GM23248 (cell line): Measurements from ENCODE around the gene SLC4A1AP. TPM values are rescaled to one million over a fixed set of nuclear protein-coding genes. Genes with fewer than 3 reads are reported as not detected.

Experiments
- DNase-seq: peaks from one replicate; pipeline ENCODE4 v3.0.0-alpha.2; 2015
- H2AFZ ChIP-seq: fragments of 200-600 bp; sonication (generic); 2 replicates; pipeline ENCODE4 v1.6.1; 2016; ENCODE audit warnings: antibody characterized with exemption
- H3F3A ChIP-seq: fragments of 200-600 bp; sonication (generic); 2 replicates; pipeline ENCODE4 v1.6.1; 2016; ENCODE audit warnings: mild to moderate bottlenecking, antibody characterized with exemption, mixed run types; ENCODE audit not compliant: insufficient read depth
- H3K27ac ChIP-seq: fragments of 200-600 bp; sonication (generic); 2 replicates; pipeline ENCODE4 v1.5.1; 2016; ENCODE audit warnings: mild to moderate bottlenecking
- H3K27me3 ChIP-seq: fragments of 200-600 bp; sonication (generic); replicated peaks from 2 replicates; pipeline ENCODE4 v1.6.1; 2016; ENCODE audit warnings: mild to moderate bottlenecking; ENCODE audit not compliant: insufficient read depth
- H3K36me3 ChIP-seq: fragments of 200-600 bp; sonication (generic); 2 replicates; pipeline ENCODE4 v1.6.1; 2016; ENCODE audit warnings: low read depth, mild to moderate bottlenecking
- H3K4me1 ChIP-seq: fragments of 200-600 bp; sonication (generic); 2 replicates; pipeline ENCODE4 v1.6.1; 2016; ENCODE audit warnings: mild to moderate bottlenecking; ENCODE audit not compliant: insufficient read depth
- H3K4me2 ChIP-seq: fragments of 200-600 bp; sonication (generic); one replicate; pipeline ENCODE4 v1.6.1; 2016; ENCODE audit warnings: mild to moderate bottlenecking; ENCODE audit not compliant: unreplicated experiment
- H3K4me3 ChIP-seq: fragments of 200-600 bp; sonication (generic); 2 replicates; pipeline ENCODE4 v1.5.1; 2016; ENCODE audit warnings: mild to moderate bottlenecking
- H3K79me2 ChIP-seq: fragments of 200-600 bp; sonication (generic); 2 replicates; pipeline ENCODE4 v1.6.1; 2016; ENCODE audit warnings: mild to moderate bottlenecking; ENCODE audit not compliant: insufficient read depth
- H3K9ac ChIP-seq: fragments of 200-600 bp; sonication (generic); 2 replicates; pipeline ENCODE4 v1.6.1; 2016; ENCODE audit warnings: mild to moderate bottlenecking
- H3K9me2 ChIP-seq: fragments of 200-600 bp; sonication (generic); 2 replicates; pipeline ENCODE4 v1.6.1; 2016; ENCODE audit warnings: mixed run types, mild to moderate bottlenecking, moderate library complexity; ENCODE audit not compliant: insufficient read depth
- H3K9me3 ChIP-seq: fragments of 200-600 bp; sonication (generic); one replicate; pipeline ENCODE4 v1.6.1; 2017; ENCODE audit warnings: low read depth
- H4K20me1 ChIP-seq: fragments of 200-600 bp; sonication (generic); 2 replicates; pipeline ENCODE4 v1.6.0; 2016; ENCODE audit not compliant: insufficient read depth
- EZH2 ChIP-seq: fragments of 200-600 bp; sonication (generic); IDR thresholded peaks from 2 replicates; pipeline ENCODE4 v1.6.1; 2018; ENCODE audit warnings: antibody characterized with exemption, mild to moderate bottlenecking; ENCODE audit not compliant: insufficient read depth, poor library complexity, severe bottlenecking
- EZH2phosphoT487 ChIP-seq: fragments of 200-600 bp; sonication (generic); IDR thresholded peaks from 2 replicates; pipeline ENCODE4 v1.6.1; 2018; ENCODE audit warnings: antibody characterized with exemption, moderate library complexity, mild to moderate bottlenecking, low read depth; ENCODE audit not compliant: insufficient read depth
- WGBS, 2 experiments: methylation state at CpG; one replicate each; pipeline ENCODE4 v1.1.6; 2015 to 2017; ENCODE audit warnings: low lambda C conversion rate in 2 of 2, low coverage in 1 of 2; ENCODE audit errors: missing lambda C conversion rate in 2 of 2; 5-methylcytosine and 5-hydroxymethylcytosine counted together
- in situ Hi-C: fragments of 300-500 bp; cut with MboI; formaldehyde crosslinking; loops from 2 replicates; pipeline ENCODE4 v1.15.0; 2020
- polyA plus RNA-seq: library from polyadenylated mRNA; unstranded; fragments of >200 nt; fragmentation: Nextera tagmentation; extraction: Ambion mirVana; gene quantifications from 2 replicates; pipeline ENCODE4 v1.2.1, GENCODE V29; 2016
- total RNA-seq: library from RNA; depleted of rRNA; stranded (reverse); fragments of >200 nt; shearing (Covaris generic); gene quantifications from 2 replicates; pipeline ENCODE4 v1.2.3, GENCODE V29; 2014

SLC4A1AP gene
- total and polyA plus RNA-seq, 2 experiments from 2014 or later, result 22.4 to 23.9 TPM

- TF ChIP-seq EZH2 (no peak), EZH2phosphoT487 (no peak)
- Histone ChIP-seq H3K27me3 (no peaks in the 10 kb centered on the region), H3K4me2 (no peak overlapping the region), H3K9ac (no peak overlapping the region), H3K36me3 (no peaks in the 10 kb centered on the region), H3K9me3 (no peaks in the 10 kb centered on the region), H3F3A (peaks cover 42% of the 10 kb centered on the region), H2AFZ (no peak overlapping the region), H4K20me1 (no peaks in the 10 kb centered on the region), H3K27ac (no peak overlapping the region), H3K79me2 (no peaks in the 10 kb centered on the region), H3K9me2 (no peaks in the 10 kb centered on the region), H3K4me3 (no peak overlapping the region), H3K4me1 (peaks cover 39% of the 10 kb centered on the region)
- in situ Hi-C loops, result no loop called here
- WGBS, 2 experiments, result 53 to 58% methylated on average over 9 of the region's 9 CpGs
- DNase-seq, result peak; percentile 15
Measured at GRCh38 chr2:27707462-27708256, 44.0 kb downstream of the SLC4A1AP start.

- Histone ChIP-seq H3K4me3 (no peak overlapping the region), H3K79me2 (no peaks in the 10 kb centered on the region), H2AFZ (no peak overlapping the region), H3K27ac (no peak overlapping the region), H3K4me1 (peaks cover 35% of the 10 kb centered on the region), H3K9me2 (no peaks in the 10 kb centered on the region), H3K9me3 (no peaks in the 10 kb centered on the region), H3F3A (peaks cover 38% of the 10 kb centered on the region), H3K9ac (no peak overlapping the region), H3K27me3 (no peaks in the 10 kb centered on the region), H3K4me2 (no peak overlapping the region), H4K20me1 (no peaks in the 10 kb centered on the region), H3K36me3 (no peaks in the 10 kb centered on the region)
- in situ Hi-C loops, result no loop called here
- no peak for TF ChIP-seq EZH2
- no peak for TF ChIP-seq EZH2phosphoT487
- DNase-seq, result no peak
- 80 to 83% methylated on average over 7 of the region's 7 CpGs for WGBS, 2 experiments
Measured at GRCh38 chr2:27708257-27708654, 44.6 kb downstream of the SLC4A1AP start.

GRCh38 chr2:27708666-27709065 is 45.0 kb downstream of the SLC4A1AP start:
- WGBS, 2 experiments, result 78 to 81% methylated on average over 3 of the region's 3 CpGs
- no peak overlapping the region for H3K4me3 ChIP-seq
- no peak overlapping the region for H3K27ac ChIP-seq
- no peaks in the 10 kb centered on the region for H3K9me2 ChIP-seq
- H3K4me2 ChIP-seq, result no peak overlapping the region
- peak; percentile 39 for DNase-seq
- H3K27me3 ChIP-seq, result no peaks in the 10 kb centered on the region
- H3K36me3 ChIP-seq, result no peaks in the 10 kb centered on the region
- no peak overlapping the region for H3K9ac ChIP-seq
- no peaks in the 10 kb centered on the region for H4K20me1 ChIP-seq
- H3K4me1 ChIP-seq, result peaks cover 31% of the 10 kb centered on the region
- H3K9me3 ChIP-seq, result no peaks in the 10 kb centered on the region
- H2AFZ ChIP-seq, result no peak overlapping the region
- TF ChIP-seq EZH2, result no peak
- TF ChIP-seq EZH2phosphoT487, result no peak
- H3F3A ChIP-seq, result peaks cover 35% of the 10 kb centered on the region
- no peaks in the 10 kb centered on the region for H3K79me2 ChIP-seq
- in situ Hi-C loops, result no loop called here

GRCh38 chr2:27709326-27709725 is 45.6 kb downstream of the SLC4A1AP start:
- Histone ChIP-seq H3K9ac (no peak overlapping the region), H3K4me2 (no peak overlapping the region), H4K20me1 (no peaks in the 10 kb centered on the region), H2AFZ (no peak overlapping the region), H3K27me3 (no peaks in the 10 kb centered on the region), H3F3A (peaks cover 30% of the 10 kb centered on the region), H3K79me2 (no peaks in the 10 kb centered on the region), H3K36me3 (no peaks in the 10 kb centered on the region), H3K4me3 (no peak overlapping the region), H3K4me1 (peaks cover 26% of the 10 kb centered on the region), H3K27ac (no peak overlapping the region), H3K9me2 (no peaks in the 10 kb centered on the region), H3K9me3 (no peaks in the 10 kb centered on the region)
- 97 to 98% methylated on average over 2 of the region's 2 CpGs for WGBS, 2 experiments
- no peak for DNase-seq
- in situ Hi-C loops, result no loop called here
- TF ChIP-seq EZH2 (no peak), EZH2phosphoT487 (no peak)
